ENCODE data around the gene CDH22.

The CDH22 gene

GRCh38 chr20:46172455-46172854 is 135.8 kb downstream of the CDH22 start:
- DNase-seq (ENCODE audit: low spot score) = no peak

DNA sequence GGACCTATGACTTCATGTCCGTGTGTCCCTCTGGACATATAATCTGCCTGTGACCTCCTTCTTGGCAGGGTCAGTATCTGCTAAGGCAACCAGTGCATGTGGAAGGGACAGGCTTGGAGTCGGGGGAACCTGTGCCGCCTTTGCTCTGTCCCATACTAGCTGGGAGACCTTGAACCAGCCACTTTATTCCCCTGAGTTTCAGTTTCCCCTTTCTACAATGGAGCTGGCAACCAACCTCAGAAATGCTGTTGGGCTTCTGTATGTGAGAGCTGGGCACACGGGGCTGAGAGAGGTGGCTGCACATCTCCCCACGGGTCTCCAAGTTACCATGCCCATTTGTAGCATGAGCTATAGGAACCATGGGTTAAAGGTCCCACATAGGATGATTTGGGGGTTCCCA is 136.4 kb downstream of the CDH22 start:
- no peak for DNase-seq (ENCODE audit: low spot score)

DNA sequence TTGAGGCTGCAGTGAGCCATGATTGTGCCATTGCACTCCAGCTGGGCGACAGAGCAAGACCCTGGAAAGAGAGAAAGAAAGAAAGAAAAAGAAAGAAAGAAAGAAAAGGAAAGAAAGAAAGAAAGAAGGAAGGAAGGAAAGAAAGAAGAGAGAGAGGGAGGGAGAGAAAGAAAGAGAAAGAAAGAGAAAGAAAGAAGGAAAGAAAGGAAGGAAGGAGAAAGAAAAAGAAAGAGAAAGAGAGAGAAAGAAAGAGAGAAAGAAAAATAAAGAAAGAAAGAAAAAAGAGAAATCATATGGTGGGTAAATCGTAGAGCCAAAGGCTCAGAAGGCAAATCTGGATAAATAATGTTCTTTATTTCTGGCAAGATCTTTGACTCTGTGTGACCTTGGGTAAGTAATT is 136.8 kb downstream of the CDH22 start:
- no peak for DNase-seq (ENCODE audit: low spot score)

DNA sequence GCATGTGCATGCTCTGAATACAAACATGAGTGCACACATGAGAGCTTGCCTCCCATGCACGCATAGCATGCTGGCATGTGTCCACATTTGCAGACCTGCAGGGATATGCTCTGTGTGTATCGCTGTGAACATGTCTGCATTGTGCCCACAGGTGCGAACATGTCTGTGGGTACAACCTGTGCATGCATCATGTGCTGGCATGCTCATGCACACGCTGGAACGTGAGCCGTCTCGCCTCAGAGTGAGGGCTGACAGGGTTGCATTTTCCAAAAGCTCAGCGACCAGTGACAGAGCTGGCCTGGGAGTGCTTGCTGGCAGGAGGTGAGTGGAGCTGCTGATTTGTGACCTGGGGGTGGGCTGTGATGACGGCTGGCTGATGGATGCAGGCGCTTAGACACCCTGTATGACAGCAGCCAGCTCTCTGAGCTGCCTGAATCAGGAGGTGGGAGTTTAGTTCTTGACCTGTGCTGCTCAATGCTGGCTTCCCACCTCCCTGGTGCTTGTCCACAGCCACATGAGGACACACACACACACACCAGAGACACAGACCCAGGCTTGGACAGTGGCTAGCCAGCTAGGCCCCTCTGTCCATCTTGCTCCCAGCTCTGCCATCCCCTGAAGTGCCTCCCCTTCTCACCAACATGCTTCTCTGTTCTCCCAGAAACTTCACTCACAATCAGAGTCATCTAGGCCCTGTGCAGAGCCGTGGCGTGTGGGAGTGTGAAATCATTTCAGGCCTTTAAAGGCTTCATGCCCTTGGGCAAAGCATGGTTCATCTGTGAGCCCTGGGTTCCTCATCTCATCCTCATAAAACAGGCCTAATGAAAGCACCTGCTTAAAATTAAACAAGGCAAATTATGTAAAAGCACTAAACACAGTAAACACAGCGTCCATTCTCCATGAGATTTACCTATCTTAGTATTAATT is 138.8 kb downstream of the CDH22 start:
- DNase-seq (ENCODE audit: low spot score) = no peak

DNA sequence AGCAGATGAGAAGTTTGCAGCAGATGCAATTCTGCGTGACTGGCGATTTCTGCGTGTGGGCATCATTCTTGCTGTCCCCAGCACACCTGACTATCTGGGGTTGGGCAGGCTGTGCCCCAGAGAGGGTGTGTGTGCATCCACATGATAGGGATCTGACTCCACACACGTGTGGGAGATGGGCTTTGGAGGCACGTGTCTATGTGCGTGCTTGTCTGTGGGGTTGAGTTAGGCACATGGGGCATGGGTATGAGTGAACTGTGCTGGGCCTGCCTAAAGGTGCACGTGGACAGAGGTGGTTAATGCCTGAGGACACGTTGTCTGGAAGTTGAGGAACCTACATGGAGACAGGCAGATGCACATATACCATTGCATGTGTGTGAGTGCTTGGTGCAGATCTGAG is 139.9 kb downstream of the CDH22 start:
- DNase-seq (ENCODE audit: low spot score) = no peak

GRCh38 chr20:46167080-46167479 is 141.2 kb downstream of the CDH22 start:
- DNase-seq (ENCODE audit: low spot score) = no peak

DNA sequence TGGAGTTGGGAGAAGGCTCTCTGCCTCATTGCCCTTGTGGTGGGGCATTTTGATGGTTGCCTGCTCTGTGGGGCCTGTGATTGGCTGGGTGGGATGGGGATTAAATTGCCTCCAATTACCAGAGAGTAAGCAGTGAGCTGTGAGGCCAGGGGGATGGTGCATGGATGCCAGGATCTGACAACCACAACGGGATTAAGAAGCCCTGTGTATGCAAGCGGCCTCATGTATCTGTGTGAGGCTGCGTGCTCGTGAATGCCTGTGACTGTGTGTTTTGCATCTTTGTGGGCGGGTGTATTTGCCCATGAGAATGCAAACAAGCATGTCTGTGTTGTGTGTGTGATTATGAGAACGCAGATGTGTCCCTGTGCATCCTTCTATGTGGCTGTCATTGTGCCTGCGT is 144.0 kb downstream of the CDH22 start:
- no peak for DNase-seq (ENCODE audit: low spot score)

DNA sequence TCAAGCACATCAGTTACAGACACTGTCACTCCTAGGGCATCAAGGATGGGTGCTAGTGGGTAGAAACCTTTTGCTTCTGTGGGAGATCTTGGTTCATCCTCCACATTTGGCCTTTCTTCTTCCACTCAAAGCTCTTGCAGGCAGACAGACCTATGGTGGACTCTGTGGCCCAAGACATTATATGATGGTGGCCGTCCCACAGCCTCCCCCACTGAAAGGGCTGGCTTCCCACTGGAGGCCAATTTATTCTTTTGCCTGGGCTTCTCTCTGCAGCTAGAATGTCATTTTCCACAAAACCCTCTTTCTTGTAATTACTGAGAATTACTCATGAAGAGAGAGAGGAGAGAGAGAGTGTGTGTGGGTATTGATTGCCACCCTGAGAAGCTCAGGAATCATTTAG is 146.4 kb downstream of the CDH22 start:
- no peak for DNase-seq (ENCODE audit: low spot score)

- DNase-seq (ENCODE audit: low spot score) = no peak
Observed at GRCh38 chr20:46160661-46161060, 147.6 kb downstream of the CDH22 start.

DNA sequence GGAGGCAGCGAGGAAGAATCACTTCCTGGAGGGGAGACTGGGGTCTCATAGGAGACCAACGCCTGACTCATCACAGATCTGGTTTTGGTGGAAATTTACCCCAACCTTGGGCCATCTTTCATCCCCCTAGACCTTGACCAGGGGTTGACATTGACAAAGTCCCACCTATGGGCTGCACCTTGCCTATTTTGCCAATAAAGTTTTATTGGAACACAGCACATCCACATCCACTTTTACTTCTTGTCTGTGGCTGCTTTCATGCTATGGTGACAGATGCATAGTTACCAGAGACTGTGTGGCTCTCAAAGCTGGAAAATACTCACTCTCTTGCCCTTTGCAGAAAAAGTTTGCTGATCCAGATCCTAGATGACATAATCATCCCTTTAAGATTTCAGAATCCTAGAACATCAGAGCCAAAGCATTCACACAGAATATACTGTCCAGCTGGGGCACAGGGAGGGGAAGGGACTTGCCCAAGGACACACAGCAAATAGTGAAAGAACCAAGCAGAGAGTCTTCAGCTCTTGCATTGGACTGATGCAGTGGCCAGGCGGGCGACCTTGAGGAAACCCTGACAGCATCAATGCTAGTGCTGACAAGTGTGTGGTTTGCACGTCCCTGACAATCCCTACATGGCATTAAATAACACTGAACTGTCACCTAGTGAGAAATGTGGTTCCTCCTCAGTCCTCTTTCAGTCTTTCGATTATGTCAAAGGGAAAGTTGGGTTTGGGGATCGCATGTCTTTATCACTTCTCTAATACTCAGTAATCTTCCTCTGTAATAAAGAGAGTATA is 149.0 kb downstream of the CDH22 start:
- DNase-seq (ENCODE audit: low spot score) = no peak

- DNase-seq (ENCODE audit: low spot score) = no peak
Observed at GRCh38 chr20:46158476-46158987, 149.8 kb downstream of the CDH22 start.

- no peak for DNase-seq (ENCODE audit: low spot score)
Observed at GRCh38 chr20:46157625-46158024, 150.7 kb downstream of the CDH22 start.

GRCh38 chr20:46157076-46157592 is 151.2 kb downstream of the CDH22 start:
- DNase-seq (ENCODE audit: low spot score) = no peak

GRCh38 chr20:46156065-46156464 is 152.2 kb downstream of the CDH22 start:
- no peak for DNase-seq (ENCODE audit: low spot score)

- DNase-seq (ENCODE audit: low spot score) = no peak
Observed at GRCh38 chr20:46154796-46155195, 153.5 kb downstream of the CDH22 start.

GRCh38 chr20:46154305-46154704 is 154.0 kb downstream of the CDH22 start:
- DNase-seq (ENCODE audit: low spot score) = no peak

DNA sequence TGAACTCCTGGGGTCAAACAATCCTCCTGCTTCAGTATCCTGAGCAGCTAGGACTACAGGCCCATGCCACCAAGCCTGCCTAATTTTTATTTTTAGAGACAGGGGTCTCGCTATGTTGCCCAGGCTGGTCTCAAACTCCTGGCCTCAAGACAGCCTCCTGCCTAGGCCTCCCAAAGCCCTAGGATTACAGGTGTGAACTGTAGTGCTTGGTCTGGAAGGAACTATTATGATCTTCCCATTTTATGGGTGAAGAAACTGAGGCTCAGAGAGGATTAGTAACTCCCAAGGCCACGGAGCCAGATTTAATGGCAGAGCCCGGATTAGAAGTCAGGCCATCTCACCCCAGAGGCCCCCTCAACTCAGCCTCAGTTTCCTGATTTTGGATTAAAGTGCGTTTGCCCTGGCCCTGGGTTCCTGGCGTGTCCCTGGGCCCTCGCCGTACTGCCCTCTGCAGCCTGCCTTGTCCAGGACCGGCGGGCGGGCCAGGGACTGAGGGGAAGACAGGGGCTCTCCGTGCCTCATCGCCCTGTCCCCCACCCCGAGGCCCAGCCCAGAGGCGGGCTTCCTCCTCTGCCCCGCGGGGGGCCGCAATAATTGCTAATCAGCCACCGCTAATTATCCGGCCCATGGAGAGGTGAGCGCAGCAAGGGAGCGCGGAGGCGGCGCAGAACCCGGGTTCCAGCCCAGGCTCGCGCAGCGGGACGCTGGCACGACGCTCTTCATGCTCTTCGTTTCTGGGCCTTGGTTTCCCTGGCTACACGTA is 155.3 kb downstream of the CDH22 start:
- DNase-seq (ENCODE audit: low spot score) = no peak

GRCh38 chr20:46151936-46152335 is 156.4 kb downstream of the CDH22 start:
- no peak for DNase-seq (ENCODE audit: low spot score)

- no peak for DNase-seq (ENCODE audit: low spot score)
Observed at GRCh38 chr20:46150943-46151342, 157.4 kb downstream of the CDH22 start.

- DNase-seq (ENCODE audit: low spot score) = no peak
Observed at GRCh38 chr20:46148313-46149208, 159.7 kb downstream of the CDH22 start.

- no peak for DNase-seq (ENCODE audit: low spot score)
Observed at GRCh38 chr20:46145713-46146112, 162.6 kb downstream of the CDH22 start.
